PC-9 (cell line): Measurements from ENCODE around the gene ATP5MC2. TPM values are rescaled to one million over a fixed set of nuclear protein-coding genes. Genes with fewer than 3 reads are reported as not detected.

Experiments
- BruUV-seq: library from RNA; stranded (reverse); fragments of 400-500 nt; replicated peaks from 2 replicates; lab custom pipeline; 2021; lab: Mats Ljungman, UMichigan
- CTCF ChIA-PET: fragments of 300-600 bp; sonication (Branson Sonifier 250); formaldehyde crosslinking; loops from one replicate; lab custom pipeline; 2022; ENCODE audit warnings: antibody characterized with exemption; lab: Charles Lee
- POLR2A ChIA-PET: fragments of 300-600 bp; sonication (Branson Sonifier 250); formaldehyde crosslinking; loops from one replicate; lab custom pipeline; 2022; ENCODE audit warnings: antibody characterized with exemption; ENCODE audit not compliant: unreplicated experiment; lab: Charles Lee
- DNase-seq, 2 experiments: peaks; one replicate each; pipeline versions ENCODE4 v3.0.0 to v3.0.0-alpha.2; 2015 to 2022; ENCODE audit warnings: mixed read lengths in 1 of 2
- H2AFZ ChIP-seq: fragments of 200-600 bp; sonication (generic); 2 replicates; pipeline ENCODE4 v1.8.1; 2017; ENCODE audit warnings: antibody characterized with exemption
- H3F3A ChIP-seq: fragments of 200-600 bp; sonication (generic); 2 replicates; pipeline ENCODE4 v1.8.1; 2017; ENCODE audit warnings: antibody characterized with exemption, mild to moderate bottlenecking, low read depth; ENCODE audit not compliant: insufficient read depth
- H3K27ac ChIP-seq: fragments of 200-600 bp; sonication (generic); 2 replicates; pipeline ENCODE4 v1.6.1; 2016; ENCODE audit warnings: mixed run types
- H3K27me3 ChIP-seq: fragments of 200-600 bp; sonication (generic); 2 replicates; pipeline ENCODE4 v1.6.1; 2016; ENCODE audit warnings: low read depth, mixed run types; ENCODE audit not compliant: insufficient read depth
- H3K36me3 ChIP-seq: fragments of 200-600 bp; sonication (generic); 2 replicates; pipeline ENCODE4 v1.6.1; 2016; ENCODE audit warnings: low read depth, mixed run types
- H3K4me1 ChIP-seq: fragments of 200-600 bp; sonication (generic); replicated peaks from 2 replicates; pipeline ENCODE4 v1.6.1; 2016; ENCODE audit warnings: mixed run types; ENCODE audit not compliant: insufficient read depth
- H3K4me2 ChIP-seq: fragments of 200-600 bp; sonication (generic); 2 replicates; pipeline ENCODE4 v1.6.1; 2017; ENCODE audit warnings: mixed run types
- H3K4me3 ChIP-seq: fragments of 200-600 bp; sonication (generic); 2 replicates; pipeline ENCODE4 v1.6.1; 2016; ENCODE audit warnings: mixed run types
- H3K79me2 ChIP-seq: fragments of 200-600 bp; sonication (generic); 2 replicates; pipeline ENCODE4 v1.6.1; 2017; ENCODE audit warnings: low read depth, mixed run types
- H3K9me2 ChIP-seq: fragments of 200-600 bp; sonication (generic); 2 replicates; pipeline ENCODE4 v1.8.1; 2017; ENCODE audit warnings: mild to moderate bottlenecking; ENCODE audit not compliant: insufficient read depth
- H3K9me3 ChIP-seq: fragments of 200-600 bp; sonication (generic); 2 replicates; pipeline ENCODE4 v1.8.1; 2016; ENCODE audit warnings: low read depth; ENCODE audit not compliant: insufficient read depth
- H4K20me1 ChIP-seq: fragments of 200-600 bp; sonication (generic); 2 replicates; pipeline ENCODE4 v1.8.1; 2017; ENCODE audit not compliant: insufficient read depth
- CTCF ChIP-seq: fragments of 200-600 bp; sonication (generic); conservative IDR thresholded peaks from 2 replicates; pipeline ENCODE4 v1.6.1; 2017; ENCODE audit warnings: mixed run types, antibody characterized with exemption, mild to moderate bottlenecking, moderate library complexity
- EZH2 ChIP-seq: fragments of 200-600 bp; sonication (generic); IDR thresholded peaks from 2 replicates; pipeline ENCODE4 v1.8.0; 2017; ENCODE audit warnings: antibody characterized with exemption, low read depth
- intact Hi-C: fragments of 100-400 bp; cut with micrococcal nuclease; formaldehyde crosslinking; loops from one replicate; pipeline ENCODE4 v1.10.0; 2022; ENCODE audit not compliant: unreplicated experiment
- total RNA-seq: library from RNA; stranded (reverse); gene quantifications from 2 replicates; pipeline ENCODE4 v1.2.3, GENCODE V29; 2021

Gene ATP5MC2
- total RNA-seq, 1 experiment from 2014 or later: 270 TPM

GRCh38 chr12:53631721-53632120, 44.2 kb downstream of the ATP5MC2 start:
- Histone ChIP-seq H3K9me3 (no peaks in the 10 kb centered on the region), H4K20me1 (no peaks in the 10 kb centered on the region), H3K4me3 (no peak overlapping the region), H3K79me2 (no peaks in the 10 kb centered on the region), H3K9me2 (no peaks in the 10 kb centered on the region), H3K27me3 (no peaks in the 10 kb centered on the region), H3F3A (0 out of 2 replicates have a peak, but pooled peaks cover 6% of the 10 kb centered on the region), H3K4me2 (no peak overlapping the region), H3K4me1 (peaks cover 6% of the 10 kb centered on the region), H3K27ac (no peak overlapping the region), H2AFZ (no peak overlapping the region), H3K36me3 (no peaks in the 10 kb centered on the region)
- BruUV-seq: no TSS peak
- ChIA-PET CTCF (interaction anchor here (0.6 kb wide), 1 partner anchor 571 kb away, joined by 5 read pairs; no protein-coding TSS in a partner anchor), POLR2A (no interaction called here)
- DNase-seq: no peak
- intact Hi-C loops: no loop called here
- TF ChIP-seq CTCF (no peak), EZH2 (no peak)

GRCh38 chr12:53627919-53628318, 48.0 kb downstream of the ATP5MC2 start:
- Histone ChIP-seq H3K4me2 (no peak overlapping the region), H3K4me3 (no peak overlapping the region), H3F3A (0 out of 2 replicates have a peak, but pooled peaks cover 6% of the 10 kb centered on the region), H3K9me3 (no peaks in the 10 kb centered on the region), H3K27me3 (no peaks in the 10 kb centered on the region), H3K9me2 (no peaks in the 10 kb centered on the region), H3K27ac (no peak overlapping the region), H3K4me1 (peaks cover 29% of the 10 kb centered on the region), H3K36me3 (no peaks in the 10 kb centered on the region), H2AFZ (no peak overlapping the region), H3K79me2 (peaks cover 28% of the 10 kb centered on the region), H4K20me1 (no peaks in the 10 kb centered on the region)
- intact Hi-C loops: no loop called here
- no peak for TF ChIP-seq CTCF
- no peak for TF ChIP-seq EZH2
- POLR2A ChIA-PET: interaction anchor here (0.7 kb wide), 2 partner anchors 13 to 50 kb away, joined by 3 to 10 read pairs; no protein-coding TSS in a partner anchor
- no TSS peak for BruUV-seq
- CTCF ChIA-PET: no interaction called here
- DNase-seq: no peak

GRCh38 chr12:53626702-53627169, 49.1 kb downstream of the ATP5MC2 start:
- ChIA-PET CTCF (interaction anchor here (0.5 to 0.6 kb wide), 2 partner anchors 25 to 174 kb away, joined by 4 to 5 read pairs; no protein-coding TSS in a partner anchor), POLR2A (no interaction called here)
- no peaks in the 10 kb centered on the region for H3K9me3 ChIP-seq
- no peaks in the 10 kb centered on the region for H3K36me3 ChIP-seq
- intact Hi-C loops: loop anchor here (1.0 kb wide), 1 partner anchor 50 kb away; the partner anchor contains the start of gene ATP5MC2
- H4K20me1 ChIP-seq: no peaks in the 10 kb centered on the region
- H3K79me2 ChIP-seq: peaks cover 38% of the 10 kb centered on the region
- 0 out of 2 replicates have a peak, but pooled peaks cover 6% of the 10 kb centered on the region for H3F3A ChIP-seq
- 0 out of 2 replicates have a peak overlapping the region, but pooled peaks have one; percentile 17 for H3K27ac ChIP-seq
- peak overlapping the region; percentile 84 for H2AFZ ChIP-seq
- H3K4me2 ChIP-seq: peak overlapping the region; percentile 100
- H3K4me3 ChIP-seq: peak overlapping the region; percentile 82
- H3K4me1 ChIP-seq: peaks cover 29% of the 10 kb centered on the region
- TSS peak; percentile 52 for BruUV-seq
- H3K9me2 ChIP-seq: no peaks in the 10 kb centered on the region
- TF ChIP-seq EZH2: no peak
- no peak for TF ChIP-seq CTCF
- no peaks in the 10 kb centered on the region for H3K27me3 ChIP-seq
- no peak for DNase-seq
